T-helper 22 cell (primary cell): ENCODE measurements around the gene MAP3K5.
A peak's percentile ranks its signal among the peaks of the same experiment; 100 is the strongest.
"Not testable (repeated sequence)": the region's sequence is repeated elsewhere in the genome, so short reads cannot be mapped to it uniquely, and the experiment has no call there.

Source experiments
- DNase-seq: peaks from one replicate; pipeline ENCODE4 v3.0.0-alpha.2; 2020; ENCODE audit warnings: low read depth

MAP3K5 gene

GRCh38 chr6:136772685-136773472 lies 19.4 kb downstream of the MAP3K5 start:
- DNase-seq: no peak

- DNase-seq: no peak
These were observed 21.0 kb downstream of the MAP3K5 start for GRCh38 chr6:136771306-136771705.

GRCh38 chr6:136769759-136770158 lies 22.5 kb downstream of the MAP3K5 start:
- DNase-seq: no peak

DNA sequence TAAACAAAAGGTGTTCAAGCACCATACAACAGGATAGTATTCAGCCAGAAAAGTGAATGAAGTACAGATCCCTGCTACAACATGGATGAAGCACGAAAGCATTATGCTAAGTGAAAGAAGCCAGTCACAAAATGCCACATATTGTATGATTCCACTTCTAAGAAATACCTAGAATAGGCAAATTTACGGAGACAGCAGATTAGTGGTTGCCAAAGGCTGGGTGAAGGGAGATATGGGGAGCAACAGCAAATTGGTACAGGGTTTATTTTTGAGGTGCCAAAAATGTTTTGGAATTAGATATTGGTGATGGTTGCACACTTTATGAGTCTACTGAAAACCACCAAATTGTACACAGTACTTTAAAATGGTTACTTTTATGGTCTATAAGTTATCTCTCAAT lies 23.2 kb downstream of the MAP3K5 start:
- DNase-seq: no peak

- DNase-seq: no peak
These were observed 24.5 kb downstream of the MAP3K5 start for GRCh38 chr6:136767570-136768309.

- no peak for DNase-seq
These were observed 25.2 kb downstream of the MAP3K5 start for GRCh38 chr6:136767103-136767502.

DNA sequence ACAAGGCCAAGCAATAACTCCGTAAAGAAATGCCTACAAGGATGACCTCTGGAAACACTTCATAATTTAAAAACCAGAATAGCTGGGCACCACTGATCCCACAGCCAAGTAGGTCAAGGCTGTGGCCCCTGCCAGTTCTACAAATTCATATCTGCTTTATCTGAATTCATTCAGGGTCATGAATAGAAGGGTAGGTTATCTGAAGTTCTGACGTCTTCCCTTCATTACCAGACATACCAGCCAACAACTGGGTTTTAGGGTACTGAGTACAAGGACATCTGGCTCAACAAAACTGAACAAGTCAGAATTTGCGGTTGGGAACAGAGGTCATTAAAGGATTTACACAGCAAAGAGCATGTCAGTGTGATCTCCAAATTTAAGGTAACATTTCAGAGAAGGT lies 26.0 kb downstream of the MAP3K5 start:
- DNase-seq: no peak

DNA sequence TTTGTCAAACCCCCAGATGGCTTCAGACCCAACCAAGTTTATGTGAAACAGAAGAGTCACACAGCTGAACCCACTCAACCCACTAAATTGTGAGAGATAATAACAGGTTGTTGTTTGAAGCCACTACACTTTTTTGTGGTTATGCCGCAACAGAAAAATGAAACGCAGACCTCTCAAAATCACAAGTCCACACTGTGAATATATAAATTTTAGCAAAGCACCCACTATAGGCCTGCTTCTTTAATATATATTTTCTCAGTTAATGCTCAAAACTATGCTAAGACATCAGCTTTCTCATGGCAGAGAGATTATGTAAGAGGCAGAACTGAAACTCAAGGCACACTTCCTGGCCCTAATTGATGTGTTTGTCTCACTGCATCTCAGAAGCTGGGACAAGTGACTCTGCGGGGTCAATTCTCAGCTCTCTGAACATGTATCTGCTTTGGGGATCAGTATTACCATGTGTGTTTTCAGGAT lies 27.7 kb downstream of the MAP3K5 start:
- no peak for DNase-seq

- no peak for DNase-seq
These were observed 28.4 kb downstream of the MAP3K5 start for GRCh38 chr6:136763716-136764516.

- DNase-seq: no peak
These were observed 29.0 kb downstream of the MAP3K5 start for GRCh38 chr6:136763255-136763654.

- no peak for DNase-seq
These were observed 30.0 kb downstream of the MAP3K5 start for GRCh38 chr6:136762022-136762975.

GRCh38 chr6:136761227-136761922 lies 30.9 kb downstream of the MAP3K5 start:
- peak; percentile 10 for DNase-seq

DNA sequence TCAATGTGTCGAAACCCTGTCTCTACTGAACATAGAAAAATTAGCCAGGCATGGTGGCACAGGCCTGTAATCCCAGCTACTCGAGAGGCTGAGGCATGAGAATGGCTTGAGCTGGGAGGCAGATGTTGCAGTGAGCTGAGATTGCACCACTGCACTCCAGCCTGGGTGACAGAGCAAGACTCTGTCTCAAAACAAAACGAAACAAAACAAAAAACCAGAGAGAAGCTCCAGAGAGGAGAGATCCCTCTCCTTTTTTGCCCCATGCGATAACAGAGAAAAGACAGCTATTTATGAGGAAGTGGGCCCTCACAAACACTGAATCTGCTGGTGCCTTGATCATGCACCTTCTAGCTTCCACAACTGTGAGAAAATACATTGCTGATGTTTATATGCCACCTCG lies 31.5 kb downstream of the MAP3K5 start:
- DNase-seq: not testable (repeated sequence)

DNA sequence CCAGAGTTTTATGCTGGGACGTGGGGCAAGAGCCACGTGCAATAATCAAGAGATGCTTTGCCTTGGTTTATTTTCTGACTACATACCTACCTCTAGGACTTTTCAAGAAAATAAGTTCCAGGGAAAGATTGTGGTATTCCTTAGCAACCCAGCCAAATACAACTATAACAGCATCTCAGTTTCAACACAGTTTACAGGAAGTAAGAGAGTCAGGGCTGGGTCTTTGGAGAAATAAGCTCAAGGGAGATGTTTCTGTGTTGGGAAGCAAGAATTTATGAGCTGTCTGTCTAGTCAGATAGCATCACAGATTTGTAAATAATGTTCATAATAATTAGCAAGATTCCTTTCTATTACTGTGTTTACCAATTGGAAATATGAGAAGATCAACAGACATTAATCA lies 35.1 kb downstream of the MAP3K5 start:
- DNase-seq: no peak

- DNase-seq: no peak
These were observed 37.5 kb downstream of the MAP3K5 start for GRCh38 chr6:136754820-136755219.

GRCh38 chr6:136753624-136754023 lies 38.7 kb downstream of the MAP3K5 start:
- peak; percentile 65 for DNase-seq

DNA sequence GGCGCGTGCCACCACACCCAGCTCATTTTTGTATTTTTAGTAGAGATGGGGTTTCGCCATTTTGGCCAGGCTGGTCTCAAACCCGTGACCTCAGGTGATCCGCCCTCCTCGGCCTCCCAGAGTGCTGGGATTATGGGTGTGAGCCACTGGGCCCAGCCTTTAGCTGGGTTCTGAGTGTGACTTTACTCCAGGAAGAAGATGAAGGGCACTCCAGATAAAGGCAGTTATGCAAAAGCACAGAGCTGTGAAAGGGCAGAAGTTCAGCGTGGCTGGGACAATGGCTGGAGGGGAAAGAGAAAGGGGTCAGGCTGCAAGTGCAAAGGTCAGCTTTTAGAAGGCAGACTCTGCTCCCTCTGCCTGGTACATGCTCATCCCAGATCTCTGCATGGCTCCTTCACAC lies 39.7 kb downstream of the MAP3K5 start:
- no peak for DNase-seq

DNA sequence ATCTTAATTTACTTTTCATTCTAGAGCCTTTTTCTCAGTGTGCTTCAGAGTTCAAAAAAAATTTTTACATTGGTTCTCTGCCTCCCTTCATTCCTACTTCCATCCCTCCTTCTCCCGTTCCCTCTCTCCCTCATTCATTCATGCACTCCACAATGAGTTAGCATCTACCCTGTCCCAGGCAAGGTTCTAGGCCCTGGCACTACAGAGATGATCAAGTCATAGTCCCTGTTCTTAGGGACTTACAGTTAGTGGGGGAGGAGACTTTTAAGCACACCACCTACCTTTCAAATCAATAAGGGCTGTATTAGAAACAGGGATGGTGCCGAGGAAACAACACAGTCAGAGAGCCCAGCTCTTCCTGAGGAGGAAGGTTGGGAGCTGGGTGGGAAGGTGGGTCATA lies 40.3 kb downstream of the MAP3K5 start:
- no peak for DNase-seq

- DNase-seq: no peak
These were observed 40.7 kb downstream of the MAP3K5 start for GRCh38 chr6:136751522-136751956.

- DNase-seq: no peak
These were observed 41.4 kb downstream of the MAP3K5 start for GRCh38 chr6:136750696-136751521.
